GM21360 (cell line): Measurements from ENCODE around the gene TBC1D1.
"Not testable (repeated sequence)": the region's sequence is repeated elsewhere in the genome, so short reads cannot be mapped to it uniquely, and the experiment has no call there.

Experiments used
- ATAC-seq: cut with Tn5 transposase; IDR thresholded peaks from one replicate; pipeline ENCODE4 v1.9.1; 2021; ENCODE audit warnings: mild to moderate bottlenecking, moderate library complexity; ENCODE audit not compliant: unreplicated experiment

The TBC1D1 gene

DNA sequence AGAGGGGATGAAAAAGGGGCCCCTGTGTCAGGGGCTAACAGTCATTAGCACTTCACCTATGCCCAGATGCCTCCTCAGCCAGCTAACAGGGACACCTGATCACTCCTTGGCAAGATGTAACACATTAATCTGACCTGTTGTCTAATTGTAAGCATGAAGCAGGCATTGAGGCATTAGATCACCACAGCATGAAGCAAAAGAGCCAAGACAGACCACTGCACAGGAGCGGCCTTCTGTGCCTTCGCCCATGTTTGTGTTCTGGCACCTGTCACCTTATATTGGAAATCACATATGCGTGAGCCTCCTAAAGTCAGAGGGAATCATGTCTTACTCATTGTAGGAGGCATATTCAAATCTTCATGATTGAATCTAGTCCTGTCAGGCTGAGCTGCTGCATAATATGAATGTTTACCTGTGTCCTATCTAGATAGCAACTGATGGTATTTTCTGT, 117.7 kb downstream of the TBC1D1 start:
- no peak for ATAC-seq

GRCh38 chr4:38009421-38009820, 118.5 kb downstream of the TBC1D1 start:
- no peak for ATAC-seq

DNA sequence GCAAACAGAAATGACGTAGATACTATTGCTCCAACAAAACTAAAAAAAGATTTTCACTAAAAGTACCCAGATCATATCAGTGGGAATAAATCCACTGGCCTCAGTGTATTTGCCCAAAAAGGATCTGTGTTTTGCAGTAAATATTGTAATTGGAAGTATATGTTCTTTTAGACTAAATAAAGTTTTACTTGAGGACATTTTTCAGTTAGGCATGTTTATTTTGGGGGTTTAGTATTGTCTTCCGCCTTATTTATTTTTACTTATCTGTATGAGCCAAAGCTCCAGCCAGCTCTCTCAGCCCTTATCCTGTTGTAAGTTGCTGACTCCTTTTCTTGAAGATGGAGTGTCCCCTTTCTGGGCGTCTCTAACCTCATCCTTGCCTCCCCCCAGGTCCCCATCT, 119.1 kb downstream of the TBC1D1 start:
- ATAC-seq = no peak

DNA sequence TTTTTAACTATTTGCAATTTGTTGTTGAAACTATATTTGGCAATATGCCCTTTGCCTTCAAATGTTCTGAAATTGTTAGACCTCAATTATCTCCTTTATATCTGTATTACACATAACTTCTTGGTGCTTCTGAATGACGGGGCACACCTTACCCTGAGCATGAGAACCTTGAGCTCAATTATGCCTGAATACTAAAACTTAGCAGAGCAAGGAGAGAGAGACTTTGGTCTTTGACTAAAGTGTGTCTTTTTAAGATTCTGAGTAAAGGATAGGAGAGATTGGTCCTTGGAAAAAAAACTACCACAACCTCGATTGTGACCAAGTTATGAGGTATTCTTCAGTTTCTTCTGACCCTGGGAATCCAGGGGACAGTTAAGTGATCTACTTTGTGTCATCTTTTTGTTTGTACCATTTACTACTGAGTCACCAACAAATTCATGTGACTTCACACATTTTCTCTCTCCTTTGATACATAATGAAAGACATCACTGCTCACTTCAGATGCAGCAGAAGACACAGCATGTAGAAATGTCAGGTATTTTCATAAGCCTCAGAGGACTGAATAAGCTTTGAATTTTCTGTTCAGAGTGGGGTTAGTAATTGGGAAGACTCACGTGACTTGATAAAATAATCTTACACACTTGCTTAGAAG, 120.8 kb downstream of the TBC1D1 start:
- no peak for ATAC-seq

DNA sequence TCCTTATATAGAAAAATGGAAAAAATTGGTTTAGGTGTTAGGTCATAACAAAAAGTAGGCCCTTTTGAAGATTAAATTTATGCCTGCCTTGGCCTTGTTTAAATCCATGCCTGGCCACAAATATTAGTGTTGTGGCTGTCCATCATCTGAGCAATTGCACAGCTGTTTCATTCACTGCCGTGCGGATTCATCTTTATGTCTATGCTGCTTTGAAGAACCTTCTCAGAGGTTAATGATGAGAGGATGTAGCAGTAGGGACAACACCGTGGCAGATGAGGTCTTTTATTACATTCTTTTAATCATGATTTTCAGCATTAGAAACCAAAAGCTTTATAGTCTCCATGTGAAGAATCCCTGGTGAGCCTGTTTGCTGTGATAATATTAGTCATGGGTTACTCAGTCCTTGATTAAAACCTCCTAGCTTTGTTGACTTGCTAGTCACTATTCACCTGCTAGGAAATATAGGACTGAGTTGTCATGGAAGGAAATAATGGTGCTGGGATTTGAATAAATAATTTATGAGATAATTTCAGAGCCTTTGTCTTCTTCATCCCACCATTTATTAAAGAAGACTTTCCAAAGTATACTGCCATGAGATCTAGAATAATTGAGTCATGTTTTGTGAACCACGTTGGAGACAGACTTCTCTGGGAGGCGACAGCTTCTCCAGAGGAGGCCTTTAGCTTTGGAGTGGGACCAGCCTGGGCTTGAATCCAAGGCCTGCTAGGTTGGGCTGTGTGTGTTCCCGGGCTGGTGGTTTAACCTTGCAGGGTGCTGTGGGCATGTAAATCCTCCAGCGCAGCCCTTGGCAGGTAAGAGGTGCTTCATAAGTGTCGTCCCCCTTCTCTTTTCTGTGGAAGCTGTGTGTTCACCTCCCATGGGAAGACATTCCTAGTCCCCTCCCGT, 122.8 kb downstream of the TBC1D1 start:
- no peak for ATAC-seq

DNA sequence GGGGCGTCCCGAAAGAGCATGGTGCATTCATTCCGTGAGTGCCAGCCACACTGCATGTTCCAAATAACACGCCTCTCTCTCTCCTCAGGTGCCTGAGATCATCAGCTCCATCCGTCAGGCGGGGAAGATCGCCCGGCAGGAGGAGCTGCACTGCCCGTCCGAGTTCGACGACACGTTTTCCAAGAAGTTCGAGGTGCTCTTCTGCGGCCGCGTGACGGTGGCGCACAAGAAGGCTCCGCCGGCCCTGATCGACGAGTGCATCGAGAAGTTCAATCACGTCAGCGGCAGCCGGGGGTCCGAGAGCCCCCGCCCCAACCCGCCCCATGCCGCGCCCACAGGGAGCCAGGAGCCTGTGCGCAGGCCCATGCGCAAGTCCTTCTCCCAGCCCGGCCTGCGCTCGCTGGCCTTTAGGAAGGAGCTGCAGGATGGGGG, 123.6 kb downstream of the TBC1D1 start:
- no peak for ATAC-seq

DNA sequence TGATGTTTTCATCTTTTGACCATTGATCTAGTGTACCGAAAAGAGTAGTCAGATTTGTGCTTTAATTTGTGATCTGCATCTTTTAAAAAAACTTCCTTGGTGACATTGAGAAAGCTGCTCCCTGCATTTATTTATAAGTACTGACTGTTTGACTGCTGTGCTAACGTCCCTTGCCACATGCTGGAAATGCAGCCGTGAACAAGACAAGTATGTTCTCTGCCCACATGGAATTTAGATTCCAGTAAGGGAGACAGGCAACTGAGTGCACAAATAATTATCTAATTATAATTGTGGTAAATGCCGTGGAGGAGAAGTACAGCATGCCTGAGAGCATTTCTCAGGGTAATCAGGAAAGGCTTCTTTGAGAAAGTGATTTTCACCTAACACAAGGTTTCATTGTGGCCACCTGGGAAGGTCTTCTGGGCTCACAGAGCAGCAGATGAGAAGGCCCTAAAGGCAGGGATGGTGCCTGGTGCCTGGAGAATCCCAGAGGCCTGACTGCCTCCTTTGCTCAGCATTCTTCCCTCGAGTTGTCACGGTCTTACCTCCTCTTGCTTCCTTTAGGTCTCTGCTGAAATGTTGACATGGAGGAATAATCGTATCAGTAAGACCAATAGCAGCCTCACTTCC, 125.1 kb downstream of the TBC1D1 start:
- ATAC-seq = no peak

GRCh38 chr4:38016698-38017097, 125.8 kb downstream of the TBC1D1 start:
- no peak for ATAC-seq

GRCh38 chr4:38017609-38018008, 126.7 kb downstream of the TBC1D1 start:
- ATAC-seq = no peak

DNA sequence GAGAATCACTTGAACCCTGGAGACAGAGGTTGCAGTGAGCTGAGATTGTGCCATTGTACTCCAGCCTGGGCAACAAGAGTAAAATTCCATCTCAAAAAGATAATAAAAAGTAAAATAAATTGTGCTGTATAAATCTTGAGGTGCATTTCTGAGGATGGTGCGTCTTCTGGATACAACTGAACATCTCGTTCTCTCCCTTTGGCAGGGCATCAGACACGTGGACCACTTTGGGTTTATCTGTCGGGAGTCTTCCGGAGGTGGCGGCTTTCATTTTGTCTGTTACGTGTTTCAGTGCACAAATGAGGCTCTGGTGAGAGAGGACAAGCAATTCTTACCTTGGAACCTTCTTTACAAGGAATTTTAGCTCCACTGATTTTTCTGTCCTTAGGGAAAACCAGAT, 129.5 kb downstream of the TBC1D1 start:
- no peak for ATAC-seq

GRCh38 chr4:38020961-38021360, 130.1 kb downstream of the TBC1D1 start:
- not testable (repeated sequence) for ATAC-seq

DNA sequence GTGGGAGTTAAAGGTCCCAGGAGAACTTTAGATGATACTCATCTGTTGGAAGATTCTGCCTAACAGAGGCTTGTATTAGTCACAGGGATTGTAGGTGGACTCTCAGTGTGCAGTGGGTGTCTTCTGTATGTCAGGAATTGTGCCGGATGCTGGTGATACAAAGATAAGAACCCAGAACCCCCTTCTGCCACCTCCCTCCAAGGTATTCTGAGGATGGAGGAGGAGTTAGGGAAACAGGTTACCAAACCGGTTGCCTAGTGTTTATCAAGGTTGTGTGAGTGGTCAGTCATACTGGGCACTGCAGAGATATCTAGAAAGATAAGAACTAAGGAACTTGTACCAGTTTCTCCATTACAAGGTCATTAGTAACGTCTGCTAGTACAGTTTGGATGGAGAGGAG, 130.9 kb downstream of the TBC1D1 start:
- no peak for ATAC-seq

DNA sequence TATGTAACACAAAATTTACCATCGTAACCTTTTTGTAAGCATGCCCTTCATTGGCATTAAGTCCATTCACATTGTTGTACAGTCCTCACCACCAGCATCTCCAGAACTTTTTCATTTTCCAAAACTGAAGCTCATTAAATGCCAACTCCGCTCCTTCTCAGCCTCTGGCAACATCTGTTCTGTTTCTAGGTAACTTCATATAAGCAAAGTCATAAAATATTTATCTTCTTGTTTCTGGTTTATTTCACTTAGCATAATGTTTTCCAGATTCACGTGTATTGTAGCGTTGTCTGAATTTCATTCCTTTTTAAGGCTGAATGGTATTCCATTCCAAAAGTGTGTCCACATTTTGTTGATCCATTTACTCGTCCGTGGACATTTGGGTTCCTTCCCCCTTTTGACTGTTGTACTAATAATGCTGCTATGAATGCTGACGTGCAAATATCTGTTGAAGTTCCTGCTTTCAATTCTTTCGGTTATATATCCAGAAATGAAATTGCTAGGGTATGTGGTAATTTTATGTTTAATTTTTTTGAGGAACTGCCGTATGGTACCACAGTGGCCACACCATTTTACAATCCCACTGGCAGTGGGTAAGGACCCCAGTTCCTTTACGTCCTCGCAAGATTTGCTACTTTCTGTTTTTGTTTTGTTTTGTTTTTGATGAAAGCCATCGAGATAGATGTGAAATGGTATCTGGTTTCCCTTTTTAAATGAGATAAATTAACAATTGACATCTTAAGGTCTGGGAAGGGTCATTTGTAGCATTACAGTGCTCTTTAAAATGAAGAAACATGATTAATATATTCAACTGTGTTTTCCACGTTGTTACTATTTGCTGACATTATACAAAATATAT, 132.7 kb downstream of the TBC1D1 start:
- ATAC-seq = no peak

DNA sequence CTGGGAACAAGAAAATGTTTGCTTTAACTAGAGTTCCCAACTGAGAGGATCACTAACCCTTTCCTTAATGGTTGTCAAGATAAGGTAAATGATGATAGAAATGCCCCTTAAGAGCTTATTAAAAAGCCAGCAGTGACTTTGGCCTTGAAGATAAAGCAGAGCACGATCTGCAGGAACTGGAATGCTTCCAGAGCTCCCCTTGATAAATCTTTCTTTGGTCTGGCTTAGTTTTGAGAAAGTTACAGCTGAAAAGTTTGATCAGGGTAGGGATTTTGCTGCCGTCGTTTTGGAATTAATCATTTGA, 133.3 kb downstream of the TBC1D1 start:
- no peak for ATAC-seq

GRCh38 chr4:38025665-38026064, 134.8 kb downstream of the TBC1D1 start:
- no peak for ATAC-seq

- ATAC-seq = no peak
Observed at GRCh38 chr4:38026158-38026740, 135.4 kb downstream of the TBC1D1 start.

- no peak for ATAC-seq
Observed at GRCh38 chr4:38030023-38030422, 139.1 kb downstream of the TBC1D1 start.

GRCh38 chr4:38034986-38035882, 144.3 kb downstream of the TBC1D1 start:
- no peak for ATAC-seq

DNA sequence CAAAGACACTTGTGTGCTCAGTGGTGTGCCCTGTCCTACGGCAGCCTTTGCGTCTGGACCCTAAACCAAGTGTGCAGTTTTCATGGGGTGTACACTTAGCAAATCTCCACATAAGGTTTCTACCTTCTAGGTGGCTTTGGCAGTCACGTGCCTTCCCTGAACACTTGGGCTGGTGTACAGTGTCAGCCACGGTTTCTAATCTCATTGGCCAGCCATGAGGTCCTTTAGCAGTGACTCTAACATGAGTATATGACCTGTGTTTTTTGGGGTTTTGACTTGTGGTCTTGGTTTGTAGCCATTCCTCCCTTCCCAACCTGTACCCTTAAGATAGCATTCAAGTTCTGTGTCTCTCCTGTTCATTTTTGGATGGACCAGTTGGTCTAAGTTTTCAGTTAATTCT, 145.7 kb downstream of the TBC1D1 start:
- no peak for ATAC-seq

DNA sequence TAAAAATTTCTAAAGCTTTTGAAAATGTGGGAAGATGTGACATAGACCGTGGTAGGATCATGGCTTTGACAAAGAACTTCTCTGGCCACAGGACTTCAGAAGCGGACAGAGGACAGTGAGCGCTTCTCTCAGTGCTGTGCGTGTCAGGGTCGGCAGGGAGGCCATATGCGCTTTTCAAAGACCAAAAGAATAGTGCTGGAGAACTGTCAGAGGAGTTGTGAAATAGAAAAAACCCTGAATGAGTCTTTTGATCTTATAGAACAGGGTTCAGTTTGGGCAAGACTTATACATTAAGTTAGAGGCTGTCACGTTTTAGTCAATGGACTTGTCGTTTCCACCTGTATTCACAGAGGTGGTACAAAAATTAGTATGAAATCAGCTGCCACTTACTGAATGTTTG, 146.7 kb downstream of the TBC1D1 start:
- no peak for ATAC-seq
